HK-2 (cell line): ENCODE measurements around the gene RCSD1.

Source experiments
- DNase-seq: peaks from one replicate; pipeline ENCODE4 v3.0.0-alpha.2; 2018; ENCODE audit not compliant: unreplicated experiment

The RCSD1 gene

GRCh38 chr1:167687919-167688519 is 58.0 kb downstream of the RCSD1 start:
- DNase-seq = peak; percentile 63

GRCh38 chr1:167689567-167689920 is 59.5 kb downstream of the RCSD1 start:
- no peak for DNase-seq

GRCh38 chr1:167690053-167690452 is 60.0 kb downstream of the RCSD1 start:
- no peak for DNase-seq

- DNase-seq = no peak
Measured at GRCh38 chr1:167693425-167694045, 63.5 kb downstream of the RCSD1 start.

- DNase-seq = no peak
Measured at GRCh38 chr1:167694691-167695090, 64.7 kb downstream of the RCSD1 start.

GRCh38 chr1:167695147-167695546 is 65.1 kb downstream of the RCSD1 start:
- DNase-seq = no peak

GRCh38 chr1:167695756-167696561 is 65.9 kb downstream of the RCSD1 start:
- DNase-seq = no peak

GRCh38 chr1:167697667-167698141 is 67.7 kb downstream of the RCSD1 start:
- no peak for DNase-seq

- DNase-seq = no peak
Measured at GRCh38 chr1:167698313-167698712, 68.3 kb downstream of the RCSD1 start.

GRCh38 chr1:167701510-167701909 is 71.5 kb downstream of the RCSD1 start:
- DNase-seq = no peak

GRCh38 chr1:167703557-167703956 is 73.5 kb downstream of the RCSD1 start:
- DNase-seq = no peak

GRCh38 chr1:167704715-167705114 is 74.7 kb downstream of the RCSD1 start:
- no peak for DNase-seq

GRCh38 chr1:167705250-167705649 is 75.2 kb downstream of the RCSD1 start:
- no peak for DNase-seq

GRCh38 chr1:167706363-167706762 is 76.3 kb downstream of the RCSD1 start:
- DNase-seq = no peak

GRCh38 chr1:167706931-167707877 is 77.2 kb downstream of the RCSD1 start:
- DNase-seq = no peak

GRCh38 chr1:167707942-167708341 is 77.9 kb downstream of the RCSD1 start:
- DNase-seq = no peak

- no peak for DNase-seq
Measured at GRCh38 chr1:167708940-167709389, 78.9 kb downstream of the RCSD1 start.

- DNase-seq = no peak
Measured at GRCh38 chr1:167710836-167711235, 80.8 kb downstream of the RCSD1 start.

- no peak for DNase-seq
Measured at GRCh38 chr1:167711797-167712196, 81.8 kb downstream of the RCSD1 start.

- peak; percentile 11 for DNase-seq
Measured at GRCh38 chr1:167713330-167714081, 83.5 kb downstream of the RCSD1 start.

GRCh38 chr1:167714098-167714438 is 84.0 kb downstream of the RCSD1 start:
- no peak for DNase-seq
